ENCODE data around the gene WNK2.
"Not testable (repeated sequence)": the region's sequence is repeated elsewhere in the genome, so short reads cannot be mapped to it uniquely, and the experiment has no call there.

Gene WNK2

DNA sequence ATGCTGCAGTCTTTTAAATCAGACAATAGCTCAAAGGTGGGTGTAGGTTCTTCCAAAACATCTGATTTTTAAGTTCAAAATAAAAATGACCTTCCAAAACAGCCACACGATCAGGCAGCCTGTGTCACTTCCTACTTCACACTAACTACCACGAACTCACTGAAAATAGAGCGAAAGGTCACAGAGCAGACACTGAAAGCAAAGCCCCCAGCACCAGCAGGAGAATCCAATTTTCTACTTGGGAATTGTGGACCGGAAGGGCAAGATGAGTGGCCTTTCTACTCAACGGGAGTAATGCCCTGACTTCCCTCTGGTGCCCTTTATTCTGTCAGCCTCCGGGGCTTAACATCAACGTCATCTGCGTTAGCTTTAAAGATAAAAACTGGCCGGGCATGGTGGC lies 159.7 kb downstream of the WNK2 start:
- DNase-seq, result no peak

GRCh38 chr9:93345643-93346230 lies 161.8 kb downstream of the WNK2 start:
- DNase-seq, result no peak

DNA sequence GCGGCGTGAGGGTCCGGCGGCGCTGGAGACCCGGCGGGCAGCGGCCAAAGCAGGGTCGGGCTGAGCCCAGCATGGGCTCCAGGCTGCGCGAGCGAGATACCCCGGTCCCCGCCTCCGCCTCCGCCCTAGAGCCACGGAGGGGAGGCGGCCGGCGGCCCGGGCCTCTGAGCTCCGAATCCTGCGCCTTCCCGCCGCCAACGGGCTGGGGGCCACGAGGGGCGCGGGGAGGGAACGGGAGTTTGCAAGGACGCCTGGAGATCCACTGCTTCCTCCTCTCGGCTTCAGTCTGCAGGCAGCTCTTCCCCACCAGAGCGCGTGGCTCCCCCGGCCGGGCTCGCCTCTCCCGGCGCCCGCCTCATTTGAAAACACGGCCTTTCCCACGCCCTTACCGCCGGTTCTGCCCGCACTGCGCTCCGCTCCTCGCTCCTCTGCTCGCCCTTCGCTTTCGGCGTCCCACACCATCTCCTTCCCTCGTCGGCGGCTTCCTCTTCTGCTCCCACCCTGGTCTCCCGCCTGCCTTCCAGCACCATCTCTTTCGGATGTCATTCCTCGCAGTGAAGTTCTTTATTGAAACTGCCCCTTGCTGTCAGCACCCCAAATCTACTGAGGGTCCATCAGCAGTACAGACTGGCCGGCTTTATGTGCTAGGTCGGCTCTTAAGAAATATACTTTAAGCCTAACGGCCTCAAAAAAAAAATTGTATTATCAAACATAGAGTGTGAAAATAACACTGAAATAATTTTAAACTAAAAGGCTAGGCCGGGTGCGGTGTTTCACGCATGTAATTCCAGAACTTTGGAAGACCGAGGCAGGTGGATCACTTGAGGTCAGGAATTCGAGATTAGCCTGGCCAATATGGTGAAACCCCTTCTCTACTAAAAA lies 162.5 kb downstream of the WNK2 start:
- DNase-seq, result no peak

DNA sequence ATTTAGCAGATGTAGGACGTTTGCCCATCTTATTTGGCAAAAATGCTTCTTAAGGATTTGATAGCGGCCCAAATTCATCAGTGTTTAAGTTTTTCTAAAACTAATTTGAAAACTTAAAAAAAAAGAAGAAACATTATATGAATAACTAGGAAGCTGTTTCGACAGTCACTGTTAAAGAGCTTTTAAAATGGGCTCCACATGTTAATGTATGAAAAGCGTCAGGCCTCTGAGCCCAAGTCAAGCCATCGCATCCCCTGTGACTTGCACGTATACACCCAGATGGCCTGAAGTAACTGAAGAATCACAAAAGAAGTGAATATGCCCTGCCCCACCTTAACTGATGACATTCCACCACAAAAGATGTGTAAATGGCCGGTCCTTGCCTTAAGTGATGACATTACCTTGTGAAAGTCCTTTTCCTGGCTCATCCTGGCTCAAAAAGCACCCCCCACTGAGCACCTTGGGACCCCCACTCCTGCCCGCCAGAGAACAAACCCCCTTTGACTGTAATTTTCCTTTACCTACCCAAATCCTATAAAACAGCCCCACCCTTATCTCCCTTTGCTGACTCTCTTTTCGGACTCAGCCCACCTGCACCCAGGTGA lies 163.5 kb downstream of the WNK2 start:
- not testable (repeated sequence) for DNase-seq

DNA sequence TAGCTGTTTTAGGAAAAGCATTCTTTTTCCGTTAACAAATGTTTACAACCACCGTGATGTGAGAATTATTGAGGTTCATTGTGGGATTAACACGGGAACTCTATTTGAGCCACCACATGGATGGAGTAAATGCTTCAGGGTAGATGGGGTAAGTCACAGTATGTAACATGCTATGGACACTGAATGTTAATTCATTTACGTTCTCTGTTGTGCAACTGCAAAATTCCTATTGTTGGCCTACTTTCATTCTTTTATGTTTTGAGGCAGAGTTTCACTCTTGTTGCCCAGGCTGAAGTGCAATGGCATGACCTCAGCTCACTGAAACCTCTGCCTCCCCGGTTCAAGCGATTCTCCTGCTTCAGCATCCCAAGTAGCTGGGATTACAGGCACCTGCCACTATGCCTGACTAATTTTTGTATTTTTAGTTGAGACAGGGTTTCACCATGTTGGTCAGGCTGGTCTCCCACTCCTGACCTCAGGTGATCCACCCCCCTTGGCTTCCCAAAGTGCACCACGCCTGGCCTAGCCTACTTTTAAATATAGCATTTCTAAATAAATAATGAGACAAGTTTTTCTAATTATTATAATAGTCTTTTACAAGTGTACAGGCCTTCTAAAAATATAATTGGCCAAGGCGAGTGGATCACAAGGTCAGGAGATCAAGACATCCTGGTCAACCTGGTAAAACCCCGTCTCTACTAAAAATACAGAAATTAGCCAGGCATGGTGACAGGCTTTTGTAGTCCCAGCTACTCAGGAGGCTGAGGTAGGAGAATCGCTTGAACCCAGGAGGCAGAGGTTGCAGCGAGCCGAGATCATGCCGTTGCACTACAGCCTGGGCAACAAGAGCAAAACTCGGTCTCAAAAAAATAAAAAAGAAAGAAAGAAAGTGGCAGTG lies 169.7 kb downstream of the WNK2 start:
- not testable (repeated sequence) for DNase-seq

- no peak for DNase-seq
These were observed 170.5 kb downstream of the WNK2 start for GRCh38 chr9:93354451-93354850.

GRCh38 chr9:93355827-93356226 lies 171.9 kb downstream of the WNK2 start:
- DNase-seq, result no peak

DNA sequence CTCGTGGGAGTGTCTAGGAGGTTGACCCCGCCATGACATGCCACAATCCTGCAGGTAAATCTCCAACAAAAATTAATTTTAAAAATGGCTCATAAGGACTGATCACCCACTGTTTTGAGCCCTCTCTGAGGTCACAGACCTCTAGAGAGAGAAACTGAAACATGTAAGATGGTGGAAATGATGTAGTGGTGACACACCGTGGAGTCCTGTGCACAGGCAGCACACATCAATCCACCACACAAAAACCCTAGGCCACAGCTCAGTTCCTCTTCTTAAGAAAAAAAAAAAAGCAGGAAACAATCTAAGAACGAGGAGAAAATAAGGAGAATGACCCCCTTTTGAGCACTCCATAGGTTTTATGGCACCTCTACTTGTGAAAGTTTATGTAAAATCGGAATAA lies 173.7 kb downstream of the WNK2 start:
- DNase-seq, result no peak

GRCh38 chr9:93359907-93360306 lies 176.0 kb downstream of the WNK2 start:
- DNase-seq, result not testable (repeated sequence)

DNA sequence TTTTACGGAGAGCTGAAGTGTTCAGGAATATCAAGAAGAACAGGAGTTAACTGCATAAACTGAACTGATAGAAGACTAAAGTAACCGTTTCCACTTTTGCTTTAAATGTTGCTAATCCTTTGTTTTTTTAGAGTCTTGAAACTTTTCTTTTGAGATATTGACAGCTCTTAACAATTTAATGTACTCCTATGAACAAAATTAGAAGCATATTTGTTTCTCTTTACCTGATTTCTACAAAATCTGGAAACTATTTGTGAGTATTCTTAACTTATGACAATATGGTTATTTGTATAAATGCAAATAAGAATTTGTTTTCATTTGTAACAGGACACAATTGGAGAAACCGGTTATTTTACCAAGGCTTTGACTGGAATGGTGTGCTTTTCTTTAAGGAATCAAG lies 178.1 kb downstream of the WNK2 start:
- no peak for DNase-seq

- DNase-seq, result no peak
These were observed 180.9 kb downstream of the WNK2 start for GRCh38 chr9:93364734-93365426.

DNA sequence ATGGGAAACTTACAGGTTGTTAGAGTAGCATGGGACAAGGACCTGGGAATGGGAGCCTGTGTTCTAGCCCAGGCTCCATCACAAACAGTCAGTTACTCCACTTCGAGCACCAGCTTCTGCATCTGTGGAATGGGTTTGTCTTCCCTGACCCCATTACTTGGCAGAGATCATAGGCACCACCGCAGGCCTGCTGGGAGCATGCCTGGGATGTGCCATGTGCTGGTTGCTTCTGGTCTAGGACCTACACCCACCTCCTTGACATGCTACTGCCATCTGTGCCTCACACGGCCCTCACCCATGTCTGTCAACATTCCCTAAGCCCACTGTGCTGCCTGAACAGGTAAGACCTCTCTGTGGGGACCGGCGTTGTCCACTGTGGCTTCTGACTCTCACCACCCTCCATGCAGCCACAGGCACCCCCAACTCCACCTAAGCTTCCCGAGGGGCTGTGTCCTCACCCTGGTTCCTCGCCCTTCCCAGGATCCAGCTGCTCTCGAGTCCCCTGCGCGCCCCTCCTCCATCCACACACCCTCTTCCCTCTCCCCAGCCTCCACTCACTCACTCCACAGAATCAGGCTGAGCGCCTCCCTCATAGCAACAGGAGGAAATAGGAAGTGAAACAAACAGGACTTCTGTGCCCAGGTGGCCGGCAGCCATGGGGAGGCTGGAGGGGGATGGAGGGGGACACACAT lies 181.6 kb downstream of the WNK2 start:
- DNase-seq, result no peak

DNA sequence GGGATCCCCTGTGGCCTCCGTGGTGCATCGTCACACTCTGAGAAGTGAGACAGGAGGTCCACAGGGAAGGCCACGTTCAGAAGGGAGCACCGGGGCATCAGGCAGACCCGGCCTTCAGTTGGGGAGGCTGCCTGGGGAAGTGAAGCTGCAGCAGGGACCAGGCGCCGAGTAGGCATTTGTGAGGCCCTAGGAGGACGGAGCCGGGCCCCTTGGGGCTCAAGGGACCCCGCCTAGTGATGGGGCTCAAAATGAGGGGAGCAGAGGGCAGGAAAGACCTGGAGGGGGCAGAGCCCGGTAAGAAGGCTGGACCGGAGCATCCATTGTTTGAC lies 182.1 kb downstream of the WNK2 start:
- no peak for DNase-seq

DNA sequence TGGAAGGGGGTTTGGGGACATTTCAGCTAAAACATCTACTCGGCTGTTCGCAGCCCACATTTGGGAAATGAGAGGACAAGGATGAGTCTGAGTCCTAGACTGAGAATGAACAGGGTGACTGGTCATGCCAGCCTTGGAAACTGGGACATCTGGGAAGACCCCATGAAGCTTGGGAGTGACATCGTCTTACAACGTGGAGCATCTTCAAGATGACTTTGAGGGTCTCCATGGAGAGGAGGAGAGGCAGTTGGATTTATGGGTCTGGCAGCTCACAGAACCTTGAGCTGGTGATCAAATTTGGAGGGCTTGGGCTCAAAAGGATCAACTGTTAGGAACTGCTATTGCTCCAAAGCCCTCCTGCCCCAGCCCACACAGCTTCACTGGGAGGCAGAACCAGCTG lies 182.5 kb downstream of the WNK2 start:
- DNase-seq, result not testable (repeated sequence)

DNA sequence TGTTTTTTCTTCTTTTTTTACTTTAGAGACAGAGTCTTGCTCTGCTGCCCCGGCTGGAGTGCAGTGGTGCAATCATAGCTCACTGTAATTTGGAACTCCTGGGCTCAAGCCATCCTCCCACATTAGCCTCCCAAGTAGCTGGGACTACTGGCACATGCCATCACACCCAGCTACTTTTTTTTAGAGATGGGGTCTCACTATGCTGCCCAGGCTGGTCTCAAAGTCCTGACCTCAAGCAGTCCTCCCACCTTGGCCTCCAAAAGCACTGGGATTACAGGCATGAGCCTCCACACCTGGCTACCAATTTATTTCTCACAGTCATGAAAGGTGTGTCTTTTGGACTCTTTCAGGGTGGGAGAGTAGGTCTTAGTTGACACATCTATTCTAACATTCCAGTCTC lies 184.5 kb downstream of the WNK2 start:
- DNase-seq, result no peak

DNA sequence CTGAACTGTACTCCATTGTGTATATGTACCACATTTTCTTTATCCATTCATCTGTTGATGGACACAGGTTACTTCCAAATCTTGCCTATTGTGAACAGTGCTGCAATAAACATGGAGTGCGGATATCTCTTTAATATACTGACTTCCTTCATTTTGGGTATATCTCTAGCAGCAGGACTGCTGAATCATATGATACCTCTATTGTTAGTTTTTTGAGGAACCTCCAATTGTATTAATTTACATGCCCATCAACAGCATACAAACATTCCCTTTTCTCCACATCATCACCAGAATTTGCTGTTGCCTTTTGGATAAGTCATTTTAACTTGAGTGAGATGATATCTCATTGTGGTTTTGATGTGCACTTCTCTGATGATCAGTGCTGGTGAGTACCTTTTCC lies 185.7 kb downstream of the WNK2 start:
- no peak for DNase-seq
